Germinal center (tissue), 1 donor: Measurements from ENCODE around the gene RAD51C.
"Not testable (repeated sequence)": the region's sequence is repeated elsewhere in the genome, so short reads cannot be mapped to it uniquely, and the experiment has no call there.

Experiments
- DNase-seq: peaks from one replicate; pipeline ENCODE4 v3.0.0; 2012; ENCODE audit warnings: mixed read lengths, low spot score

RAD51C gene

DNA sequence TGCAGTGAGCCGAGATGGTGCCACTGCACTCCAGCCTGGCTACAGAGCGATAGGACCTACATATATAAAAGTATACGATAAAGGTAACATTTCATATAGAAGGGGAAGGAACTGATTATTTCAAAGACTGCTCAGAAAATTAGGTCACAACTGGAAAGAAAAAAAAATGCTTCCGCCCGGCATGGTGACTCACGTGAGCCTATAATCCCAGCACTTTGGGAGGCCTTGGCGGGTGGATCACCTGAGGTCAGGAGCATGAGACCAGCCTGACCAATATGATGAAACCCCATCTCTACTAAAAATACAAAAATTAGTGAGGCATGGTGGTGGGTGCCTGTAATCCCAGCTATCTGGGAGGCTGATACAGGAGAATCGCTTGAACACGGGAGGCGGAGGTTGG lies 8.4 kb upstream of the RAD51C start:
- no peak for DNase-seq

DNA sequence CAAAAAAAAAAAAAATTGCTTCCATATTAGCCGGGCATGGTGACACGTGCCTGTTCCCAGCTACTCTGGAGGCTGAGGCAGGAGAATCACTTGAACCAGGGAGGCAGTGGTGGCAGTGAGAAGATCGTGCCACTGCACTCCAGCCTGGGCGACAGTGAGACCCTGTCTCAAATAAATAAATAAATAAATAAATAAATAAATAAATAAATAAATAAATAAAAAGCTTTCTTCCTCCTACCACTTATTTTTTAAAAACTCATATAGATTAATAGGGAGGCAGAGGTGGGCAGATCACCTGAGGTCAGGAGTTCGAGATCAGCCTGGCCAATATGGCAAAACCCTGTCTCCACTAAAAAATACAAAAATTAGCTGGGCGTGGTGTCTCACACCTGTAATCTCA lies 7.9 kb upstream of the RAD51C start:
- not testable (repeated sequence) for DNase-seq

DNA sequence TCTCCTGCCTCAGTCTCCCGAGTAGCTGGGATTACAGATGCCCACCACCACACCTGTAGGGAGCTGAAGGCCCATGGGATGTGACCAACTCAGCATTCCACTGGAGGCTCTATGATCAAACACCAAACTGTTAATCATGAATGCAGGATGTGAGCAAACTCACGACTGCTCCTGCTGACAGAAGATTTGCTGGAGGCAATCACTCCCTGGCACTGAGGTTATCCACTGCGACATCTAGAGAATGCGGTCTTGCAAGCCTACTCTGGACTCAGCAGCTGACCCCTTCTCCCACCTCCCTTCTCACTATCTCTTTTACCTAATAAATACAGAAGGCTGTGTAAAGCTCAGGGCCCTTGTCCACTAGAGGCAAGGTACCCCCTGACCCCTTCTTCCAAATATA lies 5.4 kb upstream of the RAD51C start:
- DNase-seq = no peak

GRCh38 chr17:58688521-58688920 lies 3.9 kb upstream of the RAD51C start:
- no peak for DNase-seq

DNA sequence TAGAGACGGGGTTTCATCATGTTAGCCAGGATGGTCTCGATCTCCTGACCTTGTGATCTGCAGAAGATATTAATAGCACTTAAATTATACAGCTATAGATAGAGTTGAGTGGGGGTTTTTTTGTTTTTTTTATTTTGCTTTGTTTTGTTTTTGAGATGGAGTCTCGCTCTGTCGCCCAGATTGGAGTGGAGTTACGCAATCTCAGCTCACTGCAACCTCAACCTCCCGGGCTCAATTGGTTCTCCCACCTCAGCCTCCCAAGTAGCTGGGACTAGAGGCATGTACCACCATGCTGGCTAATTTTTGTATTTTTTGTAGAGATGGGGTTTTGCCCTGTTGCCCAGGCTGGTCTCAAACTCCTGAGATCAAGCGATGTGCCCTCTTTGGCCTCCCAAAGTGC lies 2.4 kb upstream of the RAD51C start:
- DNase-seq = not testable (repeated sequence)

DNA sequence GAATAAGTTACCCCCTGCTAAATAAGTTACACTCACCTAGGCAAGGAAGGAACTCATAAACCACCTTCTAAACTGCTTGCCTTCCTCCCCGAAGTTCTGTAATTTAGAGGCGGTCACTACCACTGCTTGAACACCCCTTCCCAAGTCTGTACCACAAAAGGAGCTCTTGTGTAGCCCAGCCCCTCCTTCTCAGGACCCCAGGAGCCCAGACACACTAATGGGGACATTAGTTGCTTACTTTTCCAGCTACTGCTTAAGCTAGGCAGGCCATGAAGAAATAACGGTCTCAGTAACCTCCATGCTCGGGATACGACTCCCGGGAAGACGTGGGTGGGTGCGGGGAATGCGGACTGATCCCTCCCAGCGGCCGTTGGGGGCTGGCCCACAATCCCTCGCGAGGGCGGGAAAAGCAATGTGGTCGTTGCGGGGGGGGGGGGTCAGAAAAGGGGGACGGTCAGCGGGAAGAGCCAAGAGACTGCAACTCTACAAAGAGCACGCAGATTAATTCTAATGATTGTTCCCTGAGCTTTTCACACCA lies 632 bp upstream of the RAD51C start, which contains the start of gene TEX14:
Gene TEX14, minus strand, starts transcription at position 345 of the 538 bp plus-strand sequence. CDS start 40,044 bp downstream, outside the sequence.
- no peak for DNase-seq

DNA sequence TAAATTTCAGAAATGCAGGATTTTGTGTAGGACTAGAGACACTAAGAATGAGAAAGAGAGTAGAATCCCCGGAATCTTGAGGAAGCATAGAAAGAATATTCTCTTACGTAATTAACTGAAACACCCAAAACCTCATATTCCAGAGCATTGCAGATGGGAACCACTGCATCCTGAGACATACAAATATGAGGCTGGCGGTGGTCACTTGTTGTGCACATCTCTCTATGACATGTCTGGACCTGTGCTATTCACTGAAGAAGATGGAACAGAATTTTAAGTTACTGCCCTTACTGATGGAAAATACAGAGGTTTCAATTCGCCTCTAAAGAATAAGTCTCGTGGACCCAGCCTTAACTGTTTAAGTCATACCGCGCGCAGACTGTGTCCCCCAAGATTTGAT lies 806 bp downstream of the RAD51C start:
- no peak for DNase-seq

GRCh38 chr17:58693751-58694150 lies 1.3 kb downstream of the RAD51C start:
- DNase-seq = no peak

DNA sequence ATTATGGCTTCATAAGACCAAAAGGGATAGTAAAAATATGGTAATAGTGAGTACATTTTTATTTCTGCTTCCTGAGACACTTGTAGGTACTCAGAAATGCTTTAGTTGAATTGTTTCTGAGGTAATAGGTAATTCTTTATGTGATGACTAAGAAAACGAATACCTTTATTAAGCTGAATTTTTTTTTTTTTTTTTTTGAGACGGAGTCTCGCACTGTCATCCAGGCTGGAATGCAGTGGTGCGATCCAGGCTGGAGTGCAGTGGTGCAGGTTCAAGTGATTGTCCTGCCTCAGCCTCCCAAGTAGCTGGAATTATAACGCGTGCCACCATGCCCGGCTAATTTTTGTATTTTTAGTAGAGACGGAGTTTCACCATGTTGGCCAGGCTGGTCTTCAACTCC lies 1.9 kb downstream of the RAD51C start:
- DNase-seq = no peak

GRCh38 chr17:58694826-58695225 lies 2.4 kb downstream of the RAD51C start:
- no peak for DNase-seq

DNA sequence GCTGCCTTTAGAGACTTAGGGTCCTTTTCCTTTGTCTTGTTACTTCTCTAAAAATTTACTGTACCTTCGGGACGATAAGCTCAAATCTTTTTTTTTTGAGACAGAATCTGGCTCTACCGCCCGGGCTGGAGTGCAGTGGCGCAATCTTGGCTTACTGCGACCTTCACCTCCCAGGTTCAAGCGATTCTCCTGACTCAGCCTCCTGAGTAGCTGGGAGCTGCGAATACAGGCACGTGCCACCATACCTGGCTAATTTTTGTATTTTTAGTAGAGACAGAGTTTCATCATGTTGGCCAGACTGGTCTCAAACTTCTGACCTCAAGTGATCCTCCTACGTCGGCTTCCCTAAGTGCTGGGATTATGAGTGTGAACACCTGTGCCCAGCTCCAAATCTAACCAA lies 7.4 kb downstream of the RAD51C start:
- no peak for DNase-seq

DNA sequence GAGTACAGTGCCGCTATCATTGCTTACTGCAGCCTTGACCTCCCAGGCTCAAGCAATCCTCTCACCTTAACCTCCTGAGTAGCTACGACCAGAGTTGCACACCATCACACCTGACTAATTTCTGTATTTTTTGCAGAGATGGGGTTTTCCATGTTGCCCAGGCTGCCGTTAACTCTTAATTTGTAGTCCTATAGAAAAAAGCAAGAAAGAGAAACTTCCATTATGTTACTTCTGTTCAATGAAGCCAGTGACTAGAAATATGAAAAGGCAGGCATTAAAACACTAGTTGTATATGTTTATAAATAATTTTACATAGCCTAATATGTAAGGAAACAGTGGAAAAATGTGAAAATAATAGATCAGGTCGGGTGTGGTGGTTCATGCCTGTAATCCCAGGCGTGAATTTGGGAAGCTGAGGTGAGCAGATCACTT lies 9.7 kb downstream of the RAD51C start:
- no peak for DNase-seq

- DNase-seq = no peak
Observed at GRCh38 chr17:58702708-58703107, 10.3 kb downstream of the RAD51C start.

- DNase-seq = no peak
Observed at GRCh38 chr17:58703137-58703915, 10.9 kb downstream of the RAD51C start.

GRCh38 chr17:58703916-58704286 lies 11.5 kb downstream of the RAD51C start:
- DNase-seq = no peak

- DNase-seq = no peak
Observed at GRCh38 chr17:58706351-58707140, 14.1 kb downstream of the RAD51C start.

DNA sequence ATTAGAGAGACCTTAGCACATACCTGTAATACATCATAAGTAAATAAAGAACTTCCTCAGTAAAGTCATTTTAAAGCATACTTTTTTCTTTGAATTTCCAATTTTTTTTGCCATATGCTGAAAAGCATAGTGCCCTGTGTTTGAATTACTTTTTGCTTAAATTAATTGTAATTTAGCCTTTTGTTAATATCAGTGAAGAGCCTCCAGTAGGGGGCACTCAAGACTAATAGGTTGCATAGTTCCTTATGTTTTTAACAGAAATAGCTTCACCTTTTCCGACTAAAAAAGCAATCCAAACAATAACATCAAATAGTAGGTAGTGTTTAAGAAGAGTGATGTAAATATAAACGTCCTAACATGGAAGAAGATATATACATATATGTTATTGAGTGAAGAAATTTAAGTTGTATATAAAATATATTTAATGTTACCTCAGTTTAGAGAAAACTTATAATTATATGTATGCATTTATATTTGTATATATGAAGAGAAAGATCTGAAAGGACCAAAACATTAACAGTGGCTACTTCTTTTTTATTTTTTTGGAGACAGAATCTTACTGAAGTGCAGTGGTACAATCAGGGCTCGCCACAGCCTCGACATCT lies 18.6 kb downstream of the RAD51C start:
- peak; percentile 27 for DNase-seq

DNA sequence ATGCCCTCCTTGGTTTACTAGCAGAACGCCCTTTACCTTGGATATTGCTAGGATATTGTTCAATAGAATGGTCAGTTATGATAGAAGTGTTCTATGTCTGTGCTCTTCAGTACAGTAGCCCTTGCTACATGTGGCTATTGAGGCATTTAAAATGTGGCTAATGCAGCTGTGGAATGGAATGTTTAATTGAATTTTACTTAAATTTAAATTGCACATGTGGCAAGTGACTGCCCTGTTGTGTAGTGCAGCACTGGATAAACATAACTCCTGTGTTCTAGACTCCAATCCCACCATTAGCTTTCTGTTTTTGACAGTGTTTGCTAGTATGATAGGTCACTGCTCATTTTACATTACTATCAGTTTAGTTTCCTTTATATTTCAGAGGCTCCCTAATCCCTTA lies 29.9 kb downstream of the RAD51C start:
- DNase-seq = no peak

GRCh38 chr17:58722696-58723095 lies 30.3 kb downstream of the RAD51C start:
- no peak for DNase-seq

DNA sequence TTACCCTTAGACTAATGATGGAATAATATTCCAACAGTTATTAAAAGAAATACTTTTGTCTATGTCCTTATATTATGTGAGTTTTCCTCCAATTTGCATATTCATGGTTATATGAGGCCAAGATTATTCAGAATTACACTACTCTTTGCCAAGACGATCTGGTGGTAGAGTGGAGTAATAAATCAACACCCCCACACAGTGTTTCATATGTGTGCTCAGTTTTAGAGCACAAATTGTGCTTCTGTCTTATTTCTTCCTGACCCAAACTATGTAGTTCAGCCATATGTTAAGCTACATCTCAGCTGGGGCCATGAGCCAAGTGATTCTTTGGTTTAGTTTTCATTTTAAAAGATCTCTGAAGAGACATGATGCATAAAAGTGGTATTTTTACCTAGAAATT lies 36.4 kb downstream of the RAD51C start:
- no peak for DNase-seq

GRCh38 chr17:58730937-58731336 lies 38.5 kb downstream of the RAD51C start:
- DNase-seq = no peak

- DNase-seq = no peak
Observed at GRCh38 chr17:58734040-58734439, 41.6 kb downstream of the RAD51C start.

- DNase-seq = no peak
Observed at GRCh38 chr17:58734811-58735210, 42.4 kb downstream of the RAD51C start.
